GM21576 (cell line): ENCODE measurements around the gene KPNA2.
A peak's percentile ranks its signal among the peaks of the same experiment; 100 is the strongest.
"Not testable (repeated sequence)": the region's sequence is repeated elsewhere in the genome, so short reads cannot be mapped to it uniquely, and the experiment has no call there.

Experiments
- ATAC-seq: cut with Tn5 transposase; IDR thresholded peaks from one replicate; pipeline ENCODE4 v1.9.1; 2021; ENCODE audit warnings: mild to moderate bottlenecking, moderate library complexity; ENCODE audit not compliant: unreplicated experiment

Gene KPNA2

GRCh38 chr17:68019675-68020408 is 15.7 kb upstream of the KPNA2 start:
- peak; percentile 84 for ATAC-seq

GRCh38 chr17:68020409-68020756 is 15.2 kb upstream of the KPNA2 start:
- ATAC-seq: peak; percentile 8

- ATAC-seq: not testable (repeated sequence)
Measured at GRCh38 chr17:68020791-68021190, 14.7 kb upstream of the KPNA2 start.

GRCh38 chr17:68021963-68022362 is 13.6 kb upstream of the KPNA2 start:
- no peak for ATAC-seq

- ATAC-seq: not testable (repeated sequence)
Measured at GRCh38 chr17:68022547-68022946, 13.0 kb upstream of the KPNA2 start.

GRCh38 chr17:68029512-68030215 is 5.9 kb upstream of the KPNA2 start:
- ATAC-seq: no peak

- no peak for ATAC-seq
Measured at GRCh38 chr17:68033636-68034451, 1.7 kb upstream of the KPNA2 start.

- ATAC-seq: no peak
Measured at GRCh38 chr17:68034452-68034776, 1.1 kb upstream of the KPNA2 start.

GRCh38 chr17:68035131-68035522 is 408 bp upstream of the KPNA2 start:
- peak; percentile 93 for ATAC-seq

- ATAC-seq: no peak
Measured at GRCh38 chr17:68036304-68037147, 991 bp downstream of the KPNA2 start.

- no peak for ATAC-seq
Measured at GRCh38 chr17:68047153-68047846, 11.8 kb downstream of the KPNA2 start.

- not testable (repeated sequence) for ATAC-seq
Measured at GRCh38 chr17:68047890-68048542, 12.5 kb downstream of the KPNA2 start.

- no peak for ATAC-seq
Measured at GRCh38 chr17:68048996-68049395, 13.5 kb downstream of the KPNA2 start.

GRCh38 chr17:68049812-68050437 is 14.4 kb downstream of the KPNA2 start:
- not testable (repeated sequence) for ATAC-seq

GRCh38 chr17:68051321-68052312 is 16.1 kb downstream of the KPNA2 start:
- not testable (repeated sequence) for ATAC-seq

- no peak for ATAC-seq
Measured at GRCh38 chr17:68052810-68053209, 17.3 kb downstream of the KPNA2 start.

GRCh38 chr17:68053231-68054013 is 17.9 kb downstream of the KPNA2 start:
- ATAC-seq: no peak
